Placental pericyte (primary cell): Measurements from ENCODE around the gene SLC7A6OS. TPM values are rescaled to one million over a fixed set of nuclear protein-coding genes. Genes with fewer than 3 reads are reported as not detected.

Source experiments
- small RNA-seq: library from RNA; depleted of rRNA; stranded (forward); fragments of <200 nt; gene quantifications from one replicate; pipeline ENCODE3, GENCODE V24; 2012; ENCODE audit warnings: low replicate concordance
- total RNA-seq: library from RNA; depleted of rRNA; stranded (reverse); fragments of >200 nt; gene quantifications from 2 replicates; pipeline ENCODE4 v1.2.3, GENCODE V29; 2012

SLC7A6OS gene
- total RNA-seq = 10.5 and 12.3 TPM in 2 replicates

GRCh38 chr16:68310774-68311511 is at the start of gene SLC7A6OS, which contains the start of gene PRMT7:
SLC7A6OS (minus strand) TSS chr16:68310946; CDS start chr16:68310926, 20 bp downstream.
PRMT7 (plus strand) TSS chr16:68311019; CDS start chr16:68315980, 4,961 bp downstream.

GRCh38 chr16:68264128-68265077 is 46.3 kb downstream of the SLC7A6OS start, which contains the start of gene SLC7A6:
SLC7A6 (plus strand) TSS chr16:68264526; CDS start chr16:68274727, 10,201 bp downstream.

Small RNA genes lying within 50 kb of the gene (small RNA-seq; reads per million reads assigned to genes)
- gene RNU4-30P = 0.33 reads per million, percentile 3 among the genes with 10 or more reads in this experiment
- not detected for gene RNU6-1262P

Other genes starting within 250 kb of the SLC7A6OS start
- gene NFATC3, start 225.6 kb downstream of the SLC7A6OS start, total RNA-seq = 19.7 and 34.5 TPM in 2 replicates
- 0.14 and 0.22 TPM in 2 replicates for gene ESRP2, start 74.8 kb downstream of the SLC7A6OS start, total RNA-seq
- gene PLA2G15, start 65.6 kb downstream of the SLC7A6OS start, total RNA-seq = 28.2 and 47.3 TPM in 2 replicates
- 37.4 and 41.2 TPM in 2 replicates for gene SLC7A6, start 46.4 kb downstream of the SLC7A6OS start, total RNA-seq
- gene PRMT7, start 73 bp upstream of the SLC7A6OS start, total RNA-seq = 19.7 and 47.5 TPM in 2 replicates
- gene SMPD3, start 137.6 kb upstream of the SLC7A6OS start, total RNA-seq = under 0.01 TPM in 1 of 2 replicates, not detected in the other
- 11.8 and 12.3 TPM in 2 replicates for gene ZFP90, start 228.3 kb upstream of the SLC7A6OS start, total RNA-seq